Left ventricle myocardium superior (tissue), 1 donor: Measurements from ENCODE around the gene C1orf210. TPM values are rescaled to one million over a fixed set of nuclear protein-coding genes. Genes with fewer than 3 reads are reported as not detected.

Experiments used
- ATAC-seq: fragments of 200-7000 bp; cut with Tn5 transposase; one replicate; pipeline ENCODE4 v1.9.1; 2020; ENCODE audit warnings: mild to moderate bottlenecking, moderate library complexity
- DNase-seq: peaks from one replicate; pipeline ENCODE4 v3.0.0-alpha.2; 2020
- intact Hi-C: fragments of 100-400 bp; cut with micrococcal nuclease; formaldehyde crosslinking; loops from one replicate; pipeline ENCODE4 v1.11.0; 2022
- long read RNA-seq: library from polyadenylated mRNA; unstranded; transcript quantifications from one replicate; pipeline ENCODE4 v2.0.0, GENCODE V29; 2021
- total RNA-seq: library from RNA; stranded (reverse); fragmentation: NEBNext Ultra II Directional; extraction: Animal tissue kit (Norgen Biotek cat#: 25700); gene quantifications from one replicate; pipeline ENCODE4 v1.2.1, GENCODE V29; 2021
- donor health status: DM: no; HTN: yes; CAD: no; lungs with severe emphysema.

C1orf210 gene
- not detected for total RNA-seq
- long read RNA-seq: 0 reads

DNA sequence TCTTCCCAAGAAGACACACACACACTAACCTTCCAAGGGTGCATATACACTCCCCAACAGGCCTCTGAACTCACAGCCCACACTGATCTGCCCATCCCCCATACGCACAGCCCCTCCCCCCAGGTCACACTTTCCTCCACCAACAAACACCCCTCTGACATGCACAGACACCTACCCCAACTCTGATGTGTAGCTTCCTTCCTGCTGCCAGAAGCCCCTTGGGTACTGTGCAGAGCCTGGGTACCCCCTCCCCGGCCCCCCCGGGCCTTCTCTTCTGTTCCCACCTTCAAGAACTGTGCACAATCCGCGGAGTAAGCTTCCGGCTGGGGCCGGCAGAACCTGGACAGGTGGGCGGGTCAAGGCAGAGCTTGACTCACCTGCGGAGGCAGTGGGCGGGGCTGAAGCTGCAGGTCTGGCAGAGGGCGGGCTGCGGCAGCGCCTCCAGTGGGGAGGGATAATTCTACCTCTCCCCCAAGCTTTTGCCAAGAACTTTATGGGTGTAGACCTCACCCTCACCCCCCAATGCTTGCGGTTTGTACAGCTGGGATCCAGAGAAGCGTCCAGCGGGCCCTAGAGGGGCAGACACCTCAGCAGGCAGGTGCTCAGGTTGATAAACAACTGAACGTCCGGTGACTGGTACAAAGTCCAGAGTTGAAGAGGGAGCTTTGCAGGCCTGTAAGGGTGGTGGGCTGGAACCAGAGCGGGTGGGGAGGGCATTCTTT lies at the start of gene C1orf210:
C1orf210 (minus strand) TSS at position 313 of the 722 bp plus-strand sequence. CDS start 2,311 bp downstream, outside the sequence.
- ATAC-seq (no peak), DNase-seq (no peak)
- intact Hi-C loops: no loop called here

DNA sequence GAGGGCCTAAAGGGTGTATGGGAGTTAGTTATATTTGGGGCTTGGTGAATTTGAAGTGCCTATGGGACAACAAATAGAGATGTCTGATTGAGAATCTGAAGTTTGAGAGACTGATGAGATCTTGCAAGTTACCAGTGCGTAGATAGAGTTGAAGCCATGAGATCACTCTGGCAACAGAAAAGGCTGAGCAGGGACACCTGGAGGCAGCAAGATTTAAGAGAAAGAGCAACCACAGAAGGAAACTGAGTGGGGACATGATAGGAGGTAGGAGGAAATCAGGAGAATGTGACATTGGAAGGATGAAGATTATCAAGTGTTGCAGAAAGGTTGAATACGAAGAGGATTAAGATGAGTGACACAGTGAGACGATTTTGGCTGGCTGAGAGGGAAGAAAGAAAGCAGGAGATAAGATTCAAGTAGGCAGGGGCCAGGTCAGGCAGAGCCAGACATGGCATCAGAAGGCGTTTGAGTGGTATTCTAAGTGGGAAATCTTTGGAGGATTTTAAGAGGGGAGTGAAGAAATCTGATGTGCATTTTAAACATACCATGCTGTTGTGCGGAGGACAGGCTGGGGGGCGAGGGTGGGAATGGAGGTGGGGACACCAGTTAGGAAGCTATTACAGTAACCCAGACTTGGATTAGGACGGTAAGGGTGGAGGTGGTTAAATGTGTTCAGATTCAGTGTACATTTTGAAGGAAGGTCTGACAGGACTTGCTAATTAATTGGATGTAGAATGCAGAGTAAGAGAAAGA lies 49.2 kb upstream of the C1orf210 start:
- ATAC-seq (no peak), DNase-seq (no peak)
- intact Hi-C loops: no loop called here

DNA sequence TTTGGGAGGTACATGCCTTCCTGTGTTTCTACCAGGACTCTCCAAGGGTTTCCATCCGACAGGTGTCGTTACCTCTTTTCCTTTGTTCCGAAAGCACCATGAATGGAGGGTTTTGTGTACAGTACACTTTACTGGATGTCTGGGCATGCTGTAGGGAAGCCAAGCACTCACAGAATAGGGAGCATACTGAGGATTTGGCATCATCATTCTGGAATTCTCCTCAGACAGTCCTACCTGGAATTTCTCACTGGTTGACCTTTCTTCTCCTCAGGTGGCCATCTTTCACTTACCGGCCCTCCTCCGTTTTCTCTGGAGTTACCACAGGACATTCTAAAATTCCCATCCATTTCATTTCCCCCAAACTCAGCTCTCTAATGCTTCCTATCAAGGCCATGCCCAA lies 46.3 kb upstream of the C1orf210 start:
- ATAC-seq (no peak), DNase-seq (no peak)
- intact Hi-C loops: no loop called here

GRCh38 chr1:43329995-43330751 lies 44.8 kb upstream of the C1orf210 start:
- ATAC-seq (peak; percentile 86), DNase-seq (peak; percentile 64)
- intact Hi-C loops: no loop called here

GRCh38 chr1:43327549-43328292 lies 42.3 kb upstream of the C1orf210 start:
- intact Hi-C loops: no loop called here
- DNase-seq (no peak), ATAC-seq (no peak)

DNA sequence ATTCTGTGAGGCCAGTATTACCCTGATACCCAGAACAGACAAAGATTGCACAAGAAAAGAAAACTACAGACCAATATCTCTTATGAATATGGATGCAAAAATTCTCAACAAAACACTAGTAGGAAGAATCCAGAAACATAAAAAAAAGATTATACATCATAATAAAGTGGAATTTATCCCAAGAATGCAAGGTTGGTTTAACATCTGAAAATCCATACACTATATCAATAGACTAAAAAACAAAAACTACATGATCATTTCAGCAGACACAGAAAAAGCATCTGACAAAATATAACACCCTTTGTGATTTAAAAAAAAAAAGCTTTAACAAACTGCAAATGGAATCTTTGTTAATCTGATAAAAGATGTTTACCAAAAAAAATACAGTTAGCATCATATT lies 40.0 kb upstream of the C1orf210 start:
- intact Hi-C loops: no loop called here
- DNase-seq: no peak

GRCh38 chr1:43324810-43325209 lies 39.4 kb upstream of the C1orf210 start:
- ATAC-seq (no peak), DNase-seq (no peak)
- intact Hi-C loops: no loop called here

More for the DNA sequence above, 40.0 kb upstream of the C1orf210 start:
- ATAC-seq: no peak

GRCh38 chr1:43322506-43322905 lies 37.1 kb upstream of the C1orf210 start:
- ATAC-seq (no peak), DNase-seq (no peak)
- intact Hi-C loops: no loop called here

DNA sequence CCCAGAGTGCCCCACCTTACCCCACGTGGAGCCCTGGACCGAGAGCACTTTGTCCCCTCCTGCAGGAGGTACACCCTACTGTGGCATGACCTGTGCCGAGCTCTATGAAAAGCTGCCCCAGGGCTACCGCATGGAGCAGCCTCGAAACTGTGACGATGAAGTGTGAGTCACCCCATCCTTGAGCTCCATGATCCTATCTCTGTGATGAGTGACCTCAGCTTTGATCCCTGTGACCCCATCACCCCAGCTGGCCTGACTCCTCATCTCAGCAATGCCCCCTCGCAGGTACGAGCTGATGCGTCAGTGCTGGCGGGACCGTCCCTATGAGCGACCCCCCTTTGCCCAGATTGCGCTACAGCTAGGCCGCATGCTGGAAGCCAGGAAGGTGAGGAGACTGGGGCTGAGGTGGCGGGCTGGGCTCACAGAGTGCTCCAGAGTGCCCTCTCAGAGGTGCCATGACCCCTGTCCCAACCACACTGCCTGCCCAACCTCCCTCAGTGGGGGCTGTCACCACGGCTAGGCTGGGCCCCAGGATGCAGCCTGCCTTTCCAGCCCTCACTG lies 36.0 kb upstream of the C1orf210 start:
- no peak for ATAC-seq
- DNase-seq: no peak
- intact Hi-C loops: no loop called here

DNA sequence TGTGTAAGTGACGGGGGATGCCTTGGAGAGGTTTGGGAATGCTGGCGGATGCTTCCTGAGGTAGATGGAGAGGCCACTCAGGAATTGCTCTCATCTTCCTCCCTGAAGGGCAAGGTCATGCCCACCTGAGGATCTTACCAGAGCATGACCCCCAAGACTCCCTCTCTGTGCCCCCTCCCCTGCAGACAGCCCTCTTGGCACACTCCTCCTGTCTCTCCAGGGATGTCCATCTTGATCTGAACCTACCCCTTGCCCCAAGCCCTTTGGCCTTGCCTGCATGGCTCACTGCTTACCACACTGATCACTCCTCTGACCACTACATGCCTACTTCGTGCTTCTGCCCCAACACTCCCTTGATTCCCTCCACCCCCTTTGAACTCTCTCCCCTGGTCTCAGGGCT lies 34.4 kb upstream of the C1orf210 start:
- no peak for DNase-seq
- no peak for ATAC-seq
- intact Hi-C loops: no loop called here

DNA sequence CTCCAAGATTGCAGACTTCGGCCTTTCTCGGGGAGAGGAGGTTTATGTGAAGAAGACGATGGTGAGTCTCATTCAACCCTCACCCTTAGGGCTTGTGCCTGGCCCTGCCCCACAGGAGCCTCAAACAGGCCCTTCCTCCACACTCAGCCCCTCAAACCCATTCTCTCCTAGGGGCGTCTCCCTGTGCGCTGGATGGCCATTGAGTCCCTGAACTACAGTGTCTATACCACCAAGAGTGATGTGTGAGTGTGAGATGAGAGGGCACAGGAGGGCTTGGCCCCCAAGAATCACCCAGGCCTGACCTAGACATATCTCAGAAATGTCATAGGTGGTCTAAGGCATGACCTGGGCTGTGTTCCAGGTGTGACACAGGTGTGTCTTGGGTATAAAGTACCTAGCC lies 33.9 kb upstream of the C1orf210 start:
- DNase-seq (no peak), ATAC-seq (no peak)
- intact Hi-C loops: no loop called here

DNA sequence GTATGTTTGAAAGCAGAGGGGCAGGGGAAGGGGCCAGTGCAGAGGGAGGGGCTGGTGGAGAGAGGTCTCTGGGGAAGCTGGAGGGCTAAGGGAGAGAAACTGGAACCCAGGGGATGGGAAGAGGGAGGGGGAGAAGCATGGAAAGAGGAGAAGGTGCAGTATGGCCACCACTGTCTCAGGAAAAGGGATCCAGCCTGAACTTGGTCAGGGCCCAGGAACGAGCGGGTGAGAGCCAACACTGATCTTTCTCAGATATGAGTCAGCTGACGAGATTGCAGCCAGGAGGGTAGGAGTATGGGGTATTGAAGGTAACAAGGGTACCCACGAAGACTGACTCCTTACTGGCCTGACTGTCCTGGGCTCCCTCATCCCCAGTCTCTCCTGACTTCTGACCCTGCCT lies 33.5 kb upstream of the C1orf210 start:
- intact Hi-C loops: no loop called here
- no peak for DNase-seq
- no peak for ATAC-seq

GRCh38 chr1:43317817-43318471 lies 32.6 kb upstream of the C1orf210 start:
- DNase-seq (no peak), ATAC-seq (no peak)
- intact Hi-C loops: no loop called here

DNA sequence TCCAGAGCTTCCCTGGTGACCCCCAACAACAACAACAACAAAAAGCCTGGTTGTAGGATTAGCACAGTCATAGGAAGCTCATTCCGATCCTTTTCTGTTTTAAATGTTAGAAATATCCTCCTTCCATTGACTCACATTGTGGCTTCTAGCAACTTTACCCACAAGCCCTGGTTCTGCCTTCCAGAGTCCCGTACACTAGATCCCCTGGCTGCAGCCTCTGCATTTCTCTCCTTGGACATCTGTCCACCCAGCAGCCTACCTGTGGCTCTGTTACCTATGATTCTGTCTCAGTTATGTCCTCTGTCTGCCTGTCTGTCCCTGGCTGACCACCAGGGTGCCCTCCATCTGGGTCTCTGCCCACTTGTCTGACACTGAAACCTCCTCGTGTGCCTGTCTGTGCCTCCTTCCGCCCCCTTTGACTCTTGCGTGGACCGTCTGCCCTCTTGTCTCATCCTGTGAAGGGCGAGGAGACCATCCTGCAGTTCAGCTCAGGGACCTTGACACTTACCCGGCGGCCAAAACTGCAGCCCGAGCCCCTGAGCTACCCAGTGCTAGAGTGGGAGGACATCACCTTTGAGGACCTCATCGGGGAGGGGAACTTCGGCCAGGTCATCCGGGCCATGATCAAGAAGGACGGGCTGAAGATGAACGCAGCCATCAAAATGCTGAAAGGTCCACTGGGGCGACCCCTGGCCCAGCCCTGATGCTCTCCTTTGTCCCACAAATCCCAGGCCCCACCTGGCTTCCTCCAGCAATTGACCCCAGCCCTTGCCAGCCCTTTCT lies 31.5 kb upstream of the C1orf210 start:
- no peak for DNase-seq
- ATAC-seq: no peak
- intact Hi-C loops: no loop called here

DNA sequence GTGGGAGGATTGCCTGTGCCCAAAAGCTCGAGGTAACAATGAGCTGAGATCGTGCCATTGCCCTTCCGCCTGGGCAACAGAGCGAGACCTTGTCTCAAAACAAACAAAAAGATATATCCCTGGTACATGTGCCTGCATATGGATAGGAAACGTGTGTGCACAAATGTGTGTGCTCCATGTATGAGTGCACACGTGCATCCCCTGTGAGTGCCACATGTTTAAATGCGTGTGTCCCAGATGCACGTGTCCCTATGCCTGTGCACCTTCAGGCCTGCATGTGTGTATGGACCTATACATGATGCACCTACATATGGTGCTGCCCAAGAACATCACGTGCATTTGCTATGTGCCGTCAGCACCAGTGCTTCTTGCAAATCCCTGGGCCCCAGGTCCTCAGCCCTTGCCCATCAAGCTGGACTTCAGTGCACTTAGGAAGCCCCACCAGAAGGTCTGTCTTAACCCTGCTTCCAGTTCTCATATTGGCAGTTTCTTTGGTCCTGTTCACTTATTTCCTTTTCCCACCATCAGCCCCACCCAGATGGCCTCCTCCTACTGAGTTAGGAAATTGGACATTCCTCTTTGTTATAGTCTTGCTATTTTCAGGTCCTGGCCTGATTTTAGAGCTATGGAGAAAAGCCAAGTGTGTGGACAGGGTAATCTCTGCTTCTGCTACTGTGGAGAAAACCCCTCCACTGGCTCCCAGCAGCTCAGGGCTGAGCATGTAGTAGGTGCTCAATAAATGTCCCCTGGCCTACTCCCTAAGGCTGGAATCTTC lies 30.8 kb upstream of the C1orf210 start:
- intact Hi-C loops: no loop called here
- no peak for DNase-seq
- ATAC-seq: no peak

GRCh38 chr1:43315481-43315880 lies 30.1 kb upstream of the C1orf210 start:
- ATAC-seq (no peak), DNase-seq (no peak)
- intact Hi-C loops: no loop called here

DNA sequence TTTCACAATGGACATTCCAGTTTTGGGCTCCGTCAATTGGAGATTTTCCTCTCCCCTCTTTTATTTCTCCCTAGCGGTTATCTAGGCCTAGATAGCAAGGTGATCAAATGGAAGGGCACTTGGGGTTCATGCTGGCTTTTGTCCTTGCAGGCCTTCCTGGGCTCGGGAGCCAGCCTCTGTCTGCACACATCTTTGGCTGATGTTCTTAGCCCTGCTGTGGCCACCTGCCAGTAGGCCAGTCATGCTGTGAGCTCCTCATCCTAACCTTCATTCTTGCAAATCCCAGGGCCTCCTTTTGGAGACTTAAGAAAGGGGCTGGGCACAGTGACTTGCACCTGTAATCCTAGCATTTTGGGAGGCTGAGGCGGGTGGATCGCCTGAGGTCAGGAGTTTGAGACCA lies 28.9 kb upstream of the C1orf210 start:
- intact Hi-C loops: no loop called here
- no peak for DNase-seq

More for the DNA sequence above, 28.9 kb upstream of the C1orf210 start:
- no peak for ATAC-seq
